Brain pericyte (primary cell): ENCODE measurements around the gene PAH.

Experiments used
- DNase-seq: peaks from one replicate; pipeline ENCODE4 v3.0.0-alpha.2; 2012; ENCODE audit warnings: low read depth, low spot score

Gene PAH

GRCh38 chr12:102917026-102917787 lies at the start of gene PAH:
Gene PAH, minus strand, starts transcription at chr12:102917244. Its CDS starts 114 bp downstream, at chr12:102917130.
- no peak for DNase-seq

DNA sequence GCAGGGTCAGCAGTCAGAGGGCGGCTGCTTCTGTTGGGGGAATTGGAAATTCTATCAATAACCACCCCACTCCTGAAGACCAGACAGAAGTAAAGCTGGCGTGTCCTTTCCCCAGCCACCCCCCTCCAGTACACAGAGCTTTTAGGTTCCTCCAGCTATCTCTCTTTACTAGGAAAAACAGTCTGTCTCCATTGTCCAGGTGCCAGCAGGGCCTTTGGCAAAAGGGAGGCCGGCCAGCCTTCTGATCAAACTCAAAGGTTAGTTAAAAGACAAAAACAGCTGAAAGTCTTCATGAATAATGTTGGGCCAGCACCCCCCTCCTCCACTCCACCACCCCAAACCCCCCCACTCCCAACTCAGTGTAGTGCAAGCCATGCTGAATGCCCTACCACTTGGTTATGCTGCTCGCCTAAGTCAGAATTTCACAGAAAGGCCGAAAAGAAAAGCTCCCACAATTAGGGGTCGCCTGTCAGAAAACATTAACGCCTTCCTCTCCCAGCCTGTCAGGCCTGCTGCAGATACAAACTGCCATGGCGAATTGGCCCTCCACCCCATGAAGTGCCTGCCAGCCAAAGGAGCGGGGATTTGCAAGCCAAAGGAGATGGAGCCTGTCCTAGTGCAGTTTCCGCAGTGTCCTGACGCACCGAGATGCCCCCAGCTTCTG lies 49.3 kb upstream of the PAH start:
- no peak for DNase-seq

DNA sequence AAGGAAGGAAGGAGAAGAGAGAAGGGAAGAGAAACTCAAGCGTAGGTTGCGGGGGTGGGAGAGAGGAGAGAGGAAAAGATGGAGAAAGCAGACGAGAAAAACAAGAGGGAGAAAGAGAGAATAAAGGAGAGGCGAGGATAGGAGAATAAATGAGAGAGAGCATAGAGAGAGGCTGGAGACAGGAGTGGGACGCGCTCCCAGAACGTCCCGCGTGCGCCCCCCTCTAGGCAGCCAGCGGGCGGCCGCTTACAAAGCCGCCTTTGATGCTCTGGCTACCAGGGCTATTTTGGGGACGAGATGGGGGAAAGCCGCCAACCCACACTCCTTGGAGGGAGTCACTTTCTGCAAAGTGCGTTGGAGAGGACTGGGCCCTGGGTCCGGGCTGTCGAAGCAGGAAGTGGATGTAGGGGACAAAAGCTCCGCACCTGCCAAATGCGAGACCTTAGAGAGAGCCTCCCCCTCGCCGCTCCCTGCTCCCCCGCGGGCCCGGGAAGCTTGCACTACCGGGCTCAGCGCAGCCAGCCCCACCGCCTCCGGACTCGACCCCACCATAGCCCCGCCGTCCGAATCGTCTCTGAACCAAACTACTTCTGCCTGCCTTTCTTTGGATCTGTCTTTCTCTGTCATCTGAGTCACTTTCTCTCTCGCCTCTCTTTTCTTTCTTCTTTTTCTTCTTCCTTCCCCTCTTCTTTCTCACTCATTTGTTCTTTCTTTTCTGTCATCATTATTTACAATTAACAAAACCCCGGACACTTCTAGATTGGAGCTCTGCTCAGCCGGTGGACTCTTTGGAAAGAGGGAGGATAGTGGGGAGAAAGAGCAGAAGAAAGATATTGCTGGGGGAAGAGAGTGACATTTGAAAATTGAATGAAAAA lies 48.5 kb upstream of the PAH start:
- no peak for DNase-seq

DNA sequence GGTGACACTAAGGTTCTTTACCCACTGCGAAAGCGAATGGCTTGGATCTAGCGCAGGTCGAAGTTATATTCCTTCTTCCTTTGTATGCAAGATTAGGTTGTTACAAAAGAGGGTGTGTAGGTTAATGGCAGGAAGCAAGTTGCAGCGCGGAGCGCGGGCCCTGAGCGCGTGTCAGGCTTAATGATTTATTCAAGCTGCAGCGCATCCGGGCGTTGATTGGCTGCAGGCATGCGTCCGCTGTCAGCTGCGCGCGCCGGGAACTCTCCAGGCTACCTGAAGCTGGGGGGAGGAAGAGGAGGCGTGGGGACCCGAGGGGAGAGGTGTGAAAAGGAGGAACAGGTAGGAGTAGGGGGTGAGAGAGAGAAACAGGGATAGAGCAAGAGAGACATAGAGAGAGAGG lies 47.8 kb upstream of the PAH start:
- no peak for DNase-seq

DNA sequence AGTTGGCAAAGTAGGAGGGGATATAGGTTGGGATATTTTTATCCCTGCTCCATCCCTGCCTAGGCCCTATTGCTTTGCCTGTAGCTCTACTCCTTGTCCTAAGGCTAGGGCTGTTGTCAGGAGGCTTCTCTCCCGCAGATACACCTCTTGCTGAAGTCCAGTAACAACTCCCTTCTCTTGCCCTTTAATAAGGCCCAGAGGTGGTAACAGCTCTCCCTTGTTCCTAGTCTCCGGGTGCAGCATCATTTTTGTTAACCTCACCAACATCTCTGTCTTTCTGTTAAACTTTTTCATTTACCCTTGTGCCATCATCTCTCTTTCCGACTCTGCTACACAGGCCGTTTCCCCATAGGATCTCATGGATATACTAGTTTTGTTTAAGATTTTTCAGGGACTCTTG lies 46.8 kb upstream of the PAH start:
- DNase-seq: no peak

DNA sequence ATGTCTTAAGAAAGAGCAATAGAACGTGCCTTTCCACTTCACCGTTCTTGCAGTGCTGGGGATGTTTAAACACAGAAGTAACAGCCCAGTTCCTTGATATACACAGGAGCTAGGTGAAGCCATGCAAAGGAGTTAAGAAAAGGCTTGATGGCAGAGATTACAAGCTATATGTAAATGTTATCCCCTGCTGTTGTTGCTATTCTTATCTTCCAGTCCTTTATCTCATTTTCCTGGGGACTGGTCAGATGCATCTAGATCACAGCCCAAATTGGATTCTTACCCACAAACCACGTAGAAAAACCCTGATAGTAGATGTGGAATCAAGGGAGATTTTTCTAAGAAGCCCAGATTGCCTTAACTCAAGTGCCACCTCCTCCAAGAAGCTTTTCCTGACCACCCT lies 45.9 kb upstream of the PAH start:
- DNase-seq: no peak

GRCh38 chr12:102962532-102962931 lies 45.5 kb upstream of the PAH start:
- no peak for DNase-seq

- no peak for DNase-seq
Measured at GRCh38 chr12:102961466-102961855, 44.4 kb upstream of the PAH start.

DNA sequence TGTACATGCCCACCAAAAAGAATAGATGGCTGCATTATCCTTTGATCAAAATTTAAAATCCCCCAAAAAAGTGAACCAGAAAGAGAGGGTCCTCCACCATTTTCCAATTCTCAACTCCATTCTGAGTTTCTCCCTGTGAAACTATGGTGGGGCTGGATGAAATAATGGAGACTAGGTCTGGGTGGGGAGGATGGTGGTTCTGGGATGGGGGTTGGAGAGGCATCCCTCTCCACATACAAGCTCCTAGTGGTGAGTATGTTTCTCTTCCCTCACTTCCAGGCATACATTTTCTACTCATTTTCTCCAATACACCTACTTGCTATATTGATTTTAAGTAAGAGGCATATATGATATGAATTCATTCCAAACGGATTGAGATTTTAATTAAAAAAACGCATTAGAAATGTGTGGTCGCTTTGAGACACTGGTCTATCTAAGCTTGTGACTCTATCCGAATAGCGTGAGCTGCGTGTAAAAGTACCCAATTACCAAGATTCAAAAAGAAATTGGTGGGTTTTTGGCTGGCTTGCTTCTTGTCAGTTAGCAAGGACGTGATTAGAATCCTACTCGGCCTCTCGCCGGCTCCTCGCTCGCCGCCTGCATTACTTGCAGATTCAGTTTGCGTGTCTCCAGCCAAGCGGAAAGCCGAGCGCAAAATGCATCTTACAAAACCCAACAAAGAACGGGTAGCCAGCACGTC lies 43.9 kb upstream of the PAH start:
- no peak for DNase-seq

DNA sequence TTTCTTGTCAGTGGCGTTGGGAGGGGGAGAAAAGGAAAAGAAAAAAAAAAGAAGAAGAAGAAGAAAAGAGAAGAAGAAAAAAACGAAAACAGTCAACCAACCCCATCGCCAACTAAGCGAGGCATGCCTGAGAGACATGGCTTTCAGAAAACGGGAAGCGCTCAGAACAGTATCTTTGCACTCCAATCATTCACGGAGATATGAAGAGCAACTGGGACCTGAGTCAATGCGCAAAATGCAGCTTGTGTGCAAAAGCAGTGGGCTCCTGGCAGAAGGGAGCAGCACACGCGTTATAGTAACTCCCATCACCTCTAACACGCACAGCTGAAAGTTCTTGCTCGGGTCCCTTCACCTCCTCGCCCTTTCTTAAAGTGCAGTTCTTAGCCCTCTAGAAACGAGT lies 42.3 kb upstream of the PAH start:
- DNase-seq: no peak

- no peak for DNase-seq
Measured at GRCh38 chr12:102958830-102959176, 41.8 kb upstream of the PAH start.

GRCh38 chr12:102958073-102958829 lies 41.2 kb upstream of the PAH start:
- no peak for DNase-seq

- DNase-seq: peak; percentile 10
Measured at GRCh38 chr12:102957339-102958050, 40.5 kb upstream of the PAH start, which contains the start of gene ASCL1. Gene ASCL1, plus strand, starts transcription at chr12:102957674. Its CDS starts 571 bp downstream, at chr12:102958245.

GRCh38 chr12:102956738-102957327 lies 39.8 kb upstream of the PAH start:
- DNase-seq: no peak

DNA sequence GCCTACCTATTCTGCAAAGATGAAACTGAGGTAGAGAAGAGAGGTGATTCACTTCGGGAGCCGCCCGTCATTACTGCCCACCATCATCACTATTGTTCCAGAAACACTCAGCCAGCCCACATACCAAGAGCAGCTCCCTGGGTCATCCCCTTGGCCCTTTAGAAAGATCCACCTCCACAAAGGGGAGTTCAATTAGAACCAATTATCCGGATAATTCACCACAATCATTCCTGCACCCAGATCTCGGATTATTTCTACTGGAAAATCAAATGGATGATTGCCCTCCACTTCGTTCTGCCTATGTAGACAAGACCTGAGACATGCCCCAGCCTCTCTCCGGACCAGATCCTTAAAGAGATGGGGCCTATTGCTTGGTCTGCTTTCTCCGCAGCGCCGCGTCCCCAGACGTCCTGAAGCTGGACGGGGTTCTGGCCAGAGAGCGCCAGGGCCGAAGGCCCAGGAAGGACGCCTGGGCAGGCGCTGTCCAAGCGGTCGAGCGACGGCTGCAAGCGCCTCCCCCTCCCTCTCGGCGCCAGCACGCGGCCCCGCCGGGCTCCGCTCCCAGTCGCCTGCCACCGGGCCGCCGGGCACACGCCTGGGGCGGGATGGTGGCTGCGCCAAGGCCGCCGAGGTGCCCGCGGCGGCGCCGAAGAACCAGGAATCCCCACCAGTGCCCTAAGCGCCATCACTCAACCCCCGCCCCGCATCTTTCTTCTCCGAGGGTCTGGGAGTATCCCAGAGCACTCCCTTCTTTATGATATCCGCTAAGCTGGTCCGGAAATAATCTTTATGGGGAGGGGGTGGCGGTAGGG lies 39.1 kb upstream of the PAH start:
- DNase-seq: no peak

DNA sequence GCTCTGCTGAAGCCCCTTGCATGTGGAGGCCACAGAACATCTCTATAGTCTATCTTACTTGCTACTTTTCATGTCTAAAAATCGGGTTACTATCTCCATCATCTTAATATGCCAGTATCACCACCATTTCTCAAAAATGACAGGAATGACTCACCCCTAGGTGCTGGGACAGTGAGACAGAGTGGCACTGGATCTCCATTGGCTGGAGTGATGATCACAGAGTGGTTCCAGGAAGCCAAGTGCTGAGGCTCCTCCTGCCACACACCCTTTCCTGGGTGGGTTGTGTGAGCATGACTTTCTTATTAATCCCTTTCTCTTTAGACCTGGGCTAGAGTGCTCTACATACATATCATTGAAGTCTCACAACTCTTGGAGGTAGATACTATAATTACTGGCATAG lies 37.1 kb upstream of the PAH start:
- DNase-seq: no peak

GRCh38 chr12:102953221-102953620 lies 36.2 kb upstream of the PAH start:
- DNase-seq: no peak

DNA sequence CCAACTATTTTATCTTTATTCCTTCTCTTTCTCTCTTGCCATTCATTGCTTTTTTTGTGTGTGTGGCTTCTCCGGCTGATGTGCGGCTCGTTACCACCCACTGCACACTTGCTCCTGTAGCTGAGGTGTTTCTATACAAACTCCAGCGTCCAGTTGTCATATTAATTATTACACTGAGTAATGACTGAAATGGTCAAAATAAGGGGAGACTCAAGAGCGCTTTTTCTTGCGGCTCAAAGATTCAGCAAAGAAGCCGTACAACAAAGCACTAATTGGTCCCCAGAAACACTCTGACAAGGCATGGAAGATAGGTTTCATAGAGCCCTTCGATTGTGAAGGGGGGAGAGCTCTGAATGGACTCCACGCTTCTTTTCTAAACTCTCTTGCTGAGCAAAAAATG lies 34.8 kb upstream of the PAH start:
- no peak for DNase-seq

- DNase-seq: no peak
Measured at GRCh38 chr12:102950950-102951619, 34.0 kb upstream of the PAH start.
